ENCODE results near the gene FAM149B1. TPM values are rescaled to one million over a fixed set of nuclear protein-coding genes. Genes with fewer than 3 reads are reported as not detected.
A peak's percentile ranks its signal among the peaks of the same experiment; 100 is the strongest.

Gene FAM149B1
- total and polyA plus RNA-seq, 10 of the 15 experiments (the other 5 are each of a cell fraction or from before 2014, with no cell fraction given): 6.6 to 20.9 (median 11.2) TPM

DNA sequence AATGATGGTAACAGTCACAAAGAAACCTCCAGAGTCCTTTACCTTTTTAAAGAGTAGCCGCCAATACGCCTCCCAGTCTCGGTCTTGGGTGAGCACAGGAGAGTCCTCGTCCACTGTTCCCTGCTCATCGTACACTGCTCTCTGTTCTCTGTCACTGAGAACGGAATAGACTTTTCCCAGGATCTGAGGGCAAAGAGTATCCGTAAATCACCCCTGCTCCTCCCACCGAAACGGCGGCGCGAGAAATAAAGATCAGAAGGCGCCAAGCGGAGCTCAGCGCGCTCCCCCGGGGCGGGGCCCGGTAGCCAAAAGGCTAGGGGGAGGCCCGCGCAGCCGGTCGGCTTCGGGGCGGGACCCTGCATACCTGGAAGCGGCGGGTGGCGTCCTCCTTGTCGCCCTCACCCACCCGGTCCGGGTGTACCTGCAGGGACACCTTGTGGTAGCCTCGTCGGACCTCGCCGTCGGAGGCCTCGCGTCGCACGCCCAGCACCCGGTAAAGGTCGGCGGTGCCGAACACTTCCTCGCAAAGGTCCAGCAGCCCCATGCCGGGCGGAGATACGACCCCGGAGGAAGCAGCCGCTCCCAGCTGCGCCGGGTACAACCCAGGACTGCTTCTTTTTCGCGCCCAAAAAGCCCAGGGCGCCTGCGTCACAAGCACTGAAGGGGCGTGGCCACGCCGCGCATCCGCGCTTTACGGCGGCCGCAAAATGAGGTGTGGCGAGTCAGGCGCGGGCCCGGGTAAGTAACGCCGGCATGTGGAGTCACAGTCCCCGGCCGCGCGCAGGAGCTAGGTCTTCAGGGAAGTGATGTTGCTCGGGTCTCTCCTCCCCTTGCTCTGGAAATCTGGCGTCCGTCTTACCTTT, 79.0 kb downstream of the FAM149B1 start, which contains the start of gene DNAJC9 (continued):
- TF ChIP-seq ATF2 (IDR thresholded peaks at IDR 0.05; ENCODE audit: low read length): no peak; the same call in 1 of the 2 replicates
- no peak for TF ChIP-seq CEBPB (IDR thresholded peaks at IDR 0.05; ENCODE audit: borderline replicate concordance in 1 of 2, low read depth in 2 of 2, low read length in 2 of 2)
- TF ChIP-seq CBX3 (IDR thresholded peaks at IDR 0.05; ENCODE audit: borderline replicate concordance, low read depth): no peak
- TF ChIP-seq CREB1 (IDR thresholded peaks at IDR 0.05; ENCODE audit: low read depth): peak; percentile 88
- no peak for TF ChIP-seq FOS (IDR thresholded peaks at IDR 0.05; ENCODE audit: borderline replicate concordance, extremely low read depth, insufficient read length)
- peak; percentile 97 for TF ChIP-seq GATAD2B (conservative IDR thresholded peaks at IDR 0.05; ENCODE audit: low read depth)

GRCh38 chr10:73247509-73248258, 79.8 kb downstream of the FAM149B1 start:
- whole genome bisulfite sequencing (ENCODE audit: insufficient coverage, insufficient replicate concordance, low lambda C conversion rate, missing lambda C conversion rate): 1% methylated on average over 4 of the region's 4 CpGs

More at GRCh38 chr10:73247509-73248258, 79.8 kb downstream of the FAM149B1 start:
- H3K27ac ChIP-seq (ENCODE audit: control insufficient read depth, insufficient read depth): peak overlapping the region; percentile 88
- no peaks in the 10 kb centered on the region for H3K9me3 ChIP-seq (replicated peaks; ENCODE audit: control insufficient read depth, insufficient read depth, low read length)
- ChIA-PET SMC1A (ENCODE audit: uncharacterized antibody, unreplicated experiment) (interaction anchor here (1.1 kb wide), 2 partner anchors 41 to 79 kb away, joined by 3 read pairs; no protein-coding TSS in a partner anchor), CTCF (interaction anchor here (0.6 to 1.9 kb wide), 5 partner anchors 29 to 396 kb away, joined by 3 to 6 read pairs (median 3); no protein-coding TSS in a partner anchor), POLR2A (interaction anchor here (0.6 to 3.7 kb wide), 8 partner anchors 9 to 865 kb away, joined by 3 to 19 read pairs (median 4); partner anchors contain the start of gene CFAP70), RAD21 (ENCODE audit: unreplicated experiment) (interaction anchor here (0.6 to 2.4 kb wide), 3 partner anchors 16 to 891 kb away, joined by 3 to 17 read pairs (median 5); partner anchors contain the start of gene P4HA1)
- DNase-seq (ENCODE audit: low read depth, low spot score) (no peak), FAIRE-seq (no peak), ATAC-seq (peak; percentile 2)
- H3K4me1 ChIP-seq (ENCODE audit: control insufficient read depth, insufficient read depth, low read length): peaks cover 10% of the 10 kb centered on the region
- H3K9ac ChIP-seq (ENCODE audit: control insufficient read depth, insufficient read depth, low read length): peak overlapping the region; percentile 92
- H3K4me3 ChIP-seq: peak overlapping the region; percentile 89
- BruUV-seq (replicated peaks): TSS peak; percentile 96
- in situ Hi-C loops (cut with MboI): no loop called here
- H3K36me3 ChIP-seq (ENCODE audit: control insufficient read depth in 2 of 2, insufficient read depth in 2 of 2, low read length in 1 of 2): peaks cover 0 to 13% of the 10 kb centered on the region in 2 experiments; a peak in 3 of 4 replicates
- H4K20me1 ChIP-seq (ENCODE audit: control insufficient read depth, insufficient read depth): no peaks in the 10 kb centered on the region
- H3K79me2 ChIP-seq (ENCODE audit: control insufficient read depth, insufficient read depth, low read length): peaks cover 81% of the 10 kb centered on the region
- peak overlapping the region; percentile 51 for H2AFZ ChIP-seq (ENCODE audit: control insufficient read depth, low read depth, low read length)
- peak overlapping the region; percentile 98 for H3K4me2 ChIP-seq (ENCODE audit: control insufficient read depth, insufficient read depth)
- H3K27me3 ChIP-seq (replicated peaks in 1 of 2; ENCODE audit: control insufficient read depth in 2 of 2, insufficient read depth in 2 of 2, low read length in 1 of 2): no peaks in the 10 kb centered on the region
- intact Hi-C loops (cut with micrococcal nuclease; ENCODE audit: unreplicated experiment): loop anchor here (1.0 to 5.0 kb wide), 4 partner anchors 79 to 165 kb away; partner anchors contain the start of genes ANXA7, CFAP70, ECD and FAM149B1
- TF ChIP-seq EP300 (IDR thresholded peaks at IDR 0.05; ENCODE audit: borderline replicate concordance in 1 of 2, control insufficient read depth in 1 of 2, low read depth in 2 of 2, low read length in 2 of 2) (no peak), CEBPB (IDR thresholded peaks at IDR 0.05; ENCODE audit: borderline replicate concordance in 1 of 2, low read depth in 2 of 2, low read length in 2 of 2) (0 out of 4 replicates have a peak, but pooled peaks of 1 of the 2 experiments have one; percentile 39), TCF7 (IDR thresholded peaks at IDR 0.05; ENCODE audit: borderline replicate concordance) (no peak), ATF2 (IDR thresholded peaks at IDR 0.05; ENCODE audit: low read length) (0 out of 2 replicates have a peak, but pooled peaks have one; percentile 15)
